ENCODE data around the gene DDX39A. TPM values are rescaled to one million over a fixed set of nuclear protein-coding genes. Genes with fewer than 3 reads are reported as not detected.

The DDX39A gene
- 90.4 and 98.1 TPM in 2 replicates for total RNA-seq (2016; rRNA removed; fragmentation: Illumina TruSeq; extraction: Trizol)
- 41.5 and 49.2 TPM in 2 replicates for total RNA-seq (2016; cell fraction: cytosol; rRNA removed; fragmentation: Illumina TruSeq; extraction: Trizol; ENCODE audit: low read depth)
- total RNA-seq (2016; cell fraction: insoluble cytoplasmic fraction; rRNA removed; fragmentation: Illumina TruSeq; extraction: Trizol) = 93.0 and 97.0 TPM in 2 replicates
- 38.7 and 40.2 TPM in 2 replicates for total RNA-seq (2016; cell fraction: membrane; rRNA removed; fragmentation: Illumina TruSeq; extraction: Trizol)
- 72.8 and 77.3 TPM in 2 replicates for total RNA-seq (2016; cell fraction: nucleus; rRNA removed; fragmentation: Illumina TruSeq; extraction: Trizol)
- 34.6 and 37.1 TPM in 2 replicates for polyA plus RNA-seq (2011; rRNA removed)
- polyA plus RNA-seq (2011; cell fraction: cytosol; rRNA removed) = 16.5 and 25.4 TPM in 2 replicates
- 252 and 355 TPM in 2 replicates for polyA plus RNA-seq (2011; cell fraction: nucleus; rRNA removed)
- polyA plus RNA-seq (2012) = 27.4 and 34.2 TPM in 2 replicates
- 31.0 and 31.5 TPM in 2 replicates for polyA plus RNA-seq (2016; cell fraction: cytosol; fragmentation: Illumina TruSeq; extraction: Trizol; ENCODE audit: low read depth)
- 92.8 and 92.9 TPM in 2 replicates for polyA plus RNA-seq (2016; cell fraction: insoluble cytoplasmic fraction; fragmentation: Illumina TruSeq; extraction: Trizol; ENCODE audit: low read depth)
- 27.7 and 29.4 TPM in 2 replicates for polyA plus RNA-seq (2016; cell fraction: membrane; fragmentation: Illumina TruSeq; extraction: Trizol; ENCODE audit: low read depth)
- polyA plus RNA-seq (2016; cell fraction: nucleus; fragmentation: Illumina TruSeq; extraction: Trizol; ENCODE audit: insufficient read depth, low read depth) = 163 and 168 TPM in 2 replicates
- polyA minus RNA-seq (2011; rRNA and poly(A)+ RNA removed; ENCODE audit: low replicate concordance) = 45.0 and 198 TPM in 2 replicates
- polyA minus RNA-seq (2011; cell fraction: cytosol; rRNA and poly(A)+ RNA removed) = 8.9 and 15.4 TPM in 2 replicates
- 33.9 and 40.9 TPM in 2 replicates for polyA minus RNA-seq (2011; cell fraction: nucleus; rRNA and poly(A)+ RNA removed)
- percentile 72 among the genes with signal in this experiment for Bru-seq, nascent RNA
- BruChase-seq, experiment 1, labeled RNA remaining after a 6-hour chase = percentile 89 among the genes with signal in this experiment
- percentile 82 among the genes with signal in this experiment for BruChase-seq, experiment 2, labeled RNA remaining after a 2-hour chase
- long read RNA-seq, experiment 1, transcript DDX39A-201 (11 exons, 1,471 nt) = major isoform, 133 of 156 reads
- long read RNA-seq, experiment 1, partial matches to known transcripts = 9 of 156 reads
- long read RNA-seq, experiment 1, other reads (novel, unspliced or antisense) = 14 of 156 reads
- long read RNA-seq, experiment 2, transcript DDX39A-201 (11 exons, 1,471 nt) = major isoform, 62 of 105 reads
- long read RNA-seq, experiment 2, partial matches to known transcripts = 20 of 105 reads
- long read RNA-seq, experiment 2, other reads (novel, unspliced or antisense) = 22 of 105 reads

DNA sequence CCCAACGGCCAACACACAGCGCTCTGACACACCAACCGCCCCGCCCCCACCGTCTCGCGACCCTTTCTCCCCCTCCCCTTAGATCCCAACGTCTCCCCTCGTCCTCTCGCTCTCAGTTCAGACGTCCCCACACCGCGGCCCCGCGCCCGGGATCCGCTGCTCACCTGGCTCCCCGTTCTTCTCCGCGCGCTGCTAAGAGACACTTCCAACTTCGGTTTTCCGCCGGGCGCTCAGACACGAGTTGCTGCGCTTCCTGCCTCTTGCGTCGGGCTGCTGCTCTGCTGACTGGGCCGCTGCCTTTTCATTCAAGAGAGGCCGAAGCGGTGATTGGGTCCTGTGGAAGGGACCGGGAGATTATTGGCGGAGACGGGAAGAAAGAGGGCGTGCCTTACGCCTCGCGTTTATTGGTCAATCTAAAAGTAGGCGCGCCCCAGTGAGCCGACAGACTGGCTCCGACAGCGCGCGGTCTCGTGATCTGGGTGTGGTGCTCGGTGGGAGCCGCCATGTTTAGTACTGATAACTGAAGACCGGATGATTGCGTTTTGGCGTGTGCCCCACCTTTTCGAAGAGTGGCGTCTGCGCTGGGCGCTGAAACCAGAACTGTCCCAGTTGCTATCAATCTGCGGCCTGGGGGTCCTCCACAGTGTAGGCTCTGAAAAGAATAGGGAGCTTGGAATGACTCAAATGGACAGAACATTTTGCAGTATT lies at the start of gene DDX39A:
TSS of gene DDX39A (minus strand) at position 236 of the 708 bp plus-strand sequence. CDS start 6,121 bp downstream, outside the sequence.
- intact Hi-C loops (cut with micrococcal nuclease; ENCODE audit: unreplicated experiment) = no loop called here
- ChIA-PET CTCF (ENCODE audit: low intra/inter-chr PET ratio, low total read pairs) (no interaction called here), POLR2A (interaction anchor here (1.2 to 1.4 kb wide), 2 partner anchors 13 to 283 kb away, joined by 3 to 4 read pairs; partner anchors contain the start of gene ASF1B)
- Histone ChIP-seq H2AFZ (ENCODE audit: low read length) (peak within 1 kb of the TSS; percentile 97), H3K4me3 (replicated peaks in 1 of 3; ENCODE audit: insufficient read depth in 1 of 3, low read depth in 2 of 3, low read length in 3 of 3) (peak within 1 kb of the TSS; percentile 80 to 88 (median 87)), H3K27me3 (ENCODE audit: control insufficient read depth in 1 of 2, insufficient read depth in 2 of 2, low read length in 2 of 2) (no peaks in the 10 kb centered on the region), H3K9me3 (ENCODE audit: low read length) (no peaks in the 10 kb centered on the region), H4K20me1 (ENCODE audit: insufficient read depth, low read length) (peaks cover 23% of the 10 kb centered on the region), H3K79me2 (ENCODE audit: insufficient read depth, low read length) (peaks cover 43% of the 10 kb centered on the region), H3K36me3 (replicated peaks in 1 of 2; ENCODE audit: control insufficient read depth in 1 of 2, insufficient read depth in 2 of 2, low read length in 2 of 2) (peaks cover 0 to 11% of the 10 kb centered on the region in 2 experiments; a peak in 1 of 5 replicates), H3K4me2 (ENCODE audit: low read depth, low read length) (peak within 1 kb of the TSS; percentile 91), H3K4me1 (ENCODE audit: insufficient read depth, low read length) (peaks cover 34% of the 10 kb centered on the region), H3K9ac (ENCODE audit: insufficient read depth, low read depth, low read length) (peak within 1 kb of the TSS; percentile 80), H3K27ac (ENCODE audit: extremely low read length, insufficient read depth, low read length) (peak within 1 kb of the TSS; percentile 88)
- 4% methylated on average over 47 of the region's 57 CpGs for WGBS (ENCODE audit: low lambda C conversion rate)
- peak; percentile 95 for FAIRE-seq
- ATAC-seq = peak; percentile 97
- peak; percentile 99 for DNase-seq (ENCODE audit: low spot score)
- in situ Hi-C loops (cut with HindIII; ENCODE audit: extremely low pct_ligation_motif_present, low pct_unique_long_range_greater_than_20kb) = loop anchor here (25.0 kb wide), 1 partner anchor 532 kb away; the partner anchor contains the start of gene NANOS3
- no TSS peak for BruUV-seq (replicated peaks)
- TF ChIP-seq ZNF33B (CRISPR knock-in tag; IDR thresholded peaks at IDR 0.05) (0 out of 2 replicates have a peak, but pooled peaks have one; percentile 32), REL (CRISPR knock-in tag; conservative IDR thresholded peaks at IDR 0.05) (no peak), DNMT3B (CRISPR knock-in tag; conservative IDR thresholded peaks at IDR 0.05) (0 out of 2 replicates have a peak, but pooled peaks have one; percentile 64), ZMYM4 (CRISPR knock-in tag; IDR thresholded peaks at IDR 0.05) (peak; percentile 91), PCBP2 (optimal IDR thresholded peaks at IDR 0.05; ENCODE audit: low read depth, low read length, poor library complexity, severe bottlenecking) (no peak), ZNF232 (CRISPR knock-in tag; IDR thresholded peaks at IDR 0.05; ENCODE audit: borderline replicate concordance) (no peak; the same call in 1 of the 2 replicates), DR1 (CRISPR knock-in tag; IDR thresholded peaks at IDR 0.05) (0 out of 2 replicates have a peak, but pooled peaks have one; percentile 42), PLRG1 (conservative IDR thresholded peaks at IDR 0.05) (no peak), TOE1 (CRISPR knock-in tag; IDR thresholded peaks at IDR 0.05) (no peak)
- TF ChIP-seq, protein P1, sequence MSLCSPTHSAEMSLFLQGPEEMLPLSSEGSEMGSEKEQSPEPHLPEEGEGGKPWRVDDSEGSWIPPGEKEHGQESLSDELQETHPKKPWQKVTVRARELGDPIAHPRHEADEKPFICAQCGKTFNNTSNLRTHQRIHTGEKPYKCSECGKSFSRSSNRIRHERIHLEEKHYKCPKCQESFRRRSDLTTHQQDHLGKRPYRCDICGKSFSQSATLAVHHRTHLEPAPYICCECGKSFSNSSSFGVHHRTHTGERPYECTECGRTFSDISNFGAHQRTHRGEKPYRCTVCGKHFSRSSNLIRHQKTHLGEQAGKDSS (CRISPR knock-in tag; IDR thresholded peaks at IDR 0.05; ENCODE audit: borderline replicate concordance, low read depth) = 0 out of 2 replicates have a peak, but pooled peaks have one; percentile 53
- TF ChIP-seq, protein P2, sequence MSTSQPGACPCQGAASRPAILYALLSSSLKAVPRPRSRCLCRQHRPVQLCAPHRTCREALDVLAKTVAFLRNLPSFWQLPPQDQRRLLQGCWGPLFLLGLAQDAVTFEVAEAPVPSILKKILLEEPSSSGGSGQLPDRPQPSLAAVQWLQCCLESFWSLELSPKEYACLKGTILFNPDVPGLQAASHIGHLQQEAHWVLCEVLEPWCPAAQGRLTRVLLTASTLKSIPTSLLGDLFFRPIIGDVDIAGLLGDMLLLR (CRISPR knock-in tag; IDR thresholded peaks at IDR 0.05) = peak; percentile 50; the same call in 1 of the 2 replicates
- TF ChIP-seq, protein P3, sequence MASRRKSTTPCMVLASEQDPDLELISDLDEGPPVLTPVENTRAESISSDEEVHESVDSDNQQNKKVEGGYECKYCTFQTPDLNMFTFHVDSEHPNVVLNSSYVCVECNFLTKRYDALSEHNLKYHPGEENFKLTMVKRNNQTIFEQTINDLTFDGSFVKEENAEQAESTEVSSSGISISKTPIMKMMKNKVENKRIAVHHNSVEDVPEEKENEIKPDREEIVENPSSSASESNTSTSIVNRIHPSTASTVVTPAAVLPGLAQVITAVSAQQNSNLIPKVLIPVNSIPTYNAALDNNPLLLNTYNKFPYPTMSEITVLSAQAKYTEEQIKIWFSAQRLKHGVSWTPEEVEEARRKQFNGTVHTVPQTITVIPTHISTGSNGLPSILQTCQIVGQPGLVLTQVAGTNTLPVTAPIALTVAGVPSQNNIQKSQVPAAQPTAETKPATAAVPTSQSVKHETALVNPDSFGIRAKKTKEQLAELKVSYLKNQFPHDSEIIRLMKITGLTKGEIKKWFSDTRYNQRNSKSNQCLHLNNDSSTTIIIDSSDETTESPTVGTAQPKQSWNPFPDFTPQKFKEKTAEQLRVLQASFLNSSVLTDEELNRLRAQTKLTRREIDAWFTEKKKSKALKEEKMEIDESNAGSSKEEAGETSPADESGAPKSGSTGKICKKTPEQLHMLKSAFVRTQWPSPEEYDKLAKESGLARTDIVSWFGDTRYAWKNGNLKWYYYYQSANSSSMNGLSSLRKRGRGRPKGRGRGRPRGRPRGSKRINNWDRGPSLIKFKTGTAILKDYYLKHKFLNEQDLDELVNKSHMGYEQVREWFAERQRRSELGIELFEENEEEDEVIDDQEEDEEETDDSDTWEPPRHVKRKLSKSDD (CRISPR knock-in tag; IDR thresholded peaks at IDR 0.05; ENCODE audit: low read depth) = peak; percentile 94
